Thyroid gland (tissue), 4 donors: Measurements from ENCODE around the gene CAMK1D. TPM values are rescaled to one million over a fixed set of nuclear protein-coding genes. Genes with fewer than 3 reads are reported as not detected.

Experiments
- DNase-seq, 2 donors: peaks; one replicate each; pipeline ENCODE4 v3.0.0-alpha.2; 2019
- H3K27ac ChIP-seq, 3 donors: fragments of 200-600 bp; sonication (generic); 1 replicate in 2 of 3; 2 replicates in 1 of 3; pipeline ENCODE4 v1.5.1; 2016 to 2019; ENCODE audit warnings: mild to moderate bottlenecking in 1 of 3, moderate library complexity in 1 of 3
- H3K27me3 ChIP-seq: fragments of 200-600 bp; sonication (generic); one replicate; pipeline ENCODE4 v1.5.1; 2019
- H3K36me3 ChIP-seq, 2 donors: fragments of 200-600 bp; sonication (generic); one replicate each; pipeline ENCODE4 v1.5.1; 2016 to 2019
- H3K4me1 ChIP-seq, 2 donors: fragments of 200-600 bp; sonication (generic); one replicate each; pipeline ENCODE4 v1.5.1; 2017 to 2019
- H3K4me3 ChIP-seq, 3 donors: fragments of 200-600 bp; sonication (generic); replicated peaks in 1 of 3; 1 replicate in 2 of 3; 2 replicates in 1 of 3; pipeline ENCODE4 v1.5.1; 2016; ENCODE audit warnings: mild to moderate bottlenecking in 1 of 3
- H3K9me3 ChIP-seq: fragments of 200-600 bp; sonication (generic); one replicate; pipeline ENCODE4 v1.5.1; 2017
- CTCF ChIP-seq, 6 experiments: fragments of 200-600 bp in 3 of 6; fragments of 450-650 bp in 3 of 6; sonication (generic) in 3 of 6; IDR thresholded peaks; one replicate each; pipeline ENCODE4 v1.5.1; 2016 to 2019; ENCODE audit warnings: antibody characterized with exemption in 6 of 6, mild to moderate bottlenecking in 2 of 6, inconsistent platforms in 1 of 6, moderate library complexity in 1 of 6
- POLR2A ChIP-seq, 2 donors: fragments of 450-650 bp; IDR thresholded peaks; one replicate each; pipeline ENCODE4 v1.6.1; 2017; ENCODE audit warnings: antibody characterized with exemption in 2 of 2, mild to moderate bottlenecking in 2 of 2, moderate library complexity in 1 of 2
- WGBS, 2 donors: methylation state at CpG; one replicate each; pipeline ENCODE4 v1.1.5; 2017; 5-methylcytosine and 5-hydroxymethylcytosine counted together
- intact Hi-C: fragments of 100-400 bp; cut with DNase I; formaldehyde crosslinking; loops from one replicate; pipeline ENCODE4 v1.15.1; 2023
- total RNA-seq, 4 donors: library from RNA; depleted of rRNA; stranded (reverse); fragments of >200 nt; gene quantifications; one replicate each; pipeline ENCODE4 v1.2.3, GENCODE V29; 2016

CAMK1D gene
- total RNA-seq, 4 donors from 2014 or later: 12.2 to 29.6 (median 17.4) TPM

- Histone ChIP-seq H3K9me3 (no peaks in the 10 kb centered on the region), H3K27ac (no peak overlapping the region), H3K4me3 (no peak overlapping the region), H3K4me1 (peaks cover 9 to 25% of the 10 kb centered on the region in 2 donors), H3K27me3 (no peaks in the 10 kb centered on the region), H3K36me3 (no peaks in the 10 kb centered on the region)
- DNase-seq: no peak
- 89 to 97% methylated on average over 9 of the region's 9 CpGs for WGBS, 2 donors
- TF ChIP-seq POLR2A (IDR thresholded peaks at IDR 0.05): no peak
- no peak for TF ChIP-seq CTCF (IDR thresholded peaks at IDR 0.05)
- intact Hi-C loops: loop anchor here (10.0 kb wide), 1 partner anchor 359 kb away; no protein-coding TSS in a partner anchor
These were observed 366.7 kb downstream of the CAMK1D start for GRCh38 chr10:12716042-12716441.

- H3K4me3 ChIP-seq: no peak overlapping the region
- intact Hi-C loops: loop anchor here (10.0 kb wide), 1 partner anchor 357 kb away; no protein-coding TSS in a partner anchor
- WGBS, 2 donors: 89 to 93% methylated on average over 12 of the region's 12 CpGs
- H3K27ac ChIP-seq: no peak overlapping the region
- no peaks in the 10 kb centered on the region for H3K27me3 ChIP-seq
- no peaks in the 10 kb centered on the region for H3K36me3 ChIP-seq
- TF ChIP-seq POLR2A (IDR thresholded peaks at IDR 0.05) (no peak), CTCF (IDR thresholded peaks at IDR 0.05) (peak in 1 of 6 experiments; percentile 5)
- H3K9me3 ChIP-seq: no peaks in the 10 kb centered on the region
- no peak for DNase-seq
- H3K4me1 ChIP-seq: peaks cover 11 to 33% of the 10 kb centered on the region in 2 donors
These were observed 368.8 kb downstream of the CAMK1D start for GRCh38 chr10:12717981-12718707.

- Histone ChIP-seq H3K36me3 (no peaks in the 10 kb centered on the region), H3K4me1 (peaks cover 11 to 33% of the 10 kb centered on the region in 2 donors), H3K4me3 (no peak overlapping the region), H3K27me3 (no peaks in the 10 kb centered on the region), H3K27ac (peak overlapping the region in 2 of 3 donors; percentile 81 to 83), H3K9me3 (no peaks in the 10 kb centered on the region)
- 76 to 92% methylated on average over 2 of the region's 2 CpGs for WGBS, 2 donors
- intact Hi-C loops: loop anchor here (10.0 kb wide), 1 partner anchor 355 kb away; no protein-coding TSS in a partner anchor
- DNase-seq: peak in 1 of 2 donors; percentile 44
- TF ChIP-seq CTCF (IDR thresholded peaks at IDR 0.05) (no peak), POLR2A (IDR thresholded peaks at IDR 0.05) (no peak)
These were observed 370.0 kb downstream of the CAMK1D start for GRCh38 chr10:12719365-12719764.

GRCh38 chr10:12720217-12720981 is 371.1 kb downstream of the CAMK1D start:
- no peak overlapping the region for H3K4me3 ChIP-seq
- intact Hi-C loops: no loop called here
- no peaks in the 10 kb centered on the region for H3K27me3 ChIP-seq
- WGBS, 2 donors: 36 to 53% methylated on average over 9 of the region's 9 CpGs
- no peaks in the 10 kb centered on the region for H3K36me3 ChIP-seq
- peaks cover 11 to 33% of the 10 kb centered on the region in 2 donors for H3K4me1 ChIP-seq
- no peaks in the 10 kb centered on the region for H3K9me3 ChIP-seq
- TF ChIP-seq CTCF (IDR thresholded peaks at IDR 0.05): no peak
- peak; percentile 96 to 97 for DNase-seq
- peak overlapping the region; percentile 34 to 83 (median 81) for H3K27ac ChIP-seq
